Measurements from ENCODE around the gene AFAP1. TPM values are rescaled to one million over a fixed set of nuclear protein-coding genes. Genes with fewer than 3 reads are reported as not detected.

AFAP1 gene
- total RNA-seq, 4 donors from 2014 or later: 4.4 to 16.6 (median 10.7) TPM

- no peak for TF ChIP-seq CTCF (IDR thresholded peaks at IDR 0.05)
- Histone ChIP-seq H3K4me1 (peaks cover 0 to 41% (median 15%) of the 10 kb centered on the region in 3 donors), H3K27me3 (no peaks in the 10 kb centered on the region), H3K9me3 (no peaks in the 10 kb centered on the region), H3K27ac (no peak overlapping the region), H3K36me3 (peaks cover 0 to 38% (median 0%) of the 10 kb centered on the region in 3 donors), H3K4me3 (no peak overlapping the region)
- intact Hi-C loops (cut with DNase I): no loop called here
- DNase-seq: no peak
- WGBS, 2 donors: 74 to 82% methylated on average over 2 of the region's 2 CpGs
These were observed 75.0 kb downstream of the AFAP1 start for GRCh38 chr4:7864685-7865084.

GRCh38 chr4:7863911-7864681 lies 75.6 kb downstream of the AFAP1 start:
- TF ChIP-seq POLR2A (IDR thresholded peaks at IDR 0.05) (no peak), CTCF (IDR thresholded peaks at IDR 0.05) (no peak)
- no peak overlapping the region for H3K27ac ChIP-seq
- no peak for DNase-seq
- H3K4me1 ChIP-seq: peaks cover 0 to 41% (median 15%) of the 10 kb centered on the region in 3 donors
- H3K27me3 ChIP-seq: no peaks in the 10 kb centered on the region
- H3K9me3 ChIP-seq: no peaks in the 10 kb centered on the region
- WGBS, 2 donors: 90 to 92% methylated on average over 4 of the region's 4 CpGs
- peaks cover 0 to 36% (median 0%) of the 10 kb centered on the region in 3 donors for H3K36me3 ChIP-seq
- intact Hi-C loops (cut with DNase I): no loop called here
- no peak overlapping the region for H3K4me3 ChIP-seq

DNA sequence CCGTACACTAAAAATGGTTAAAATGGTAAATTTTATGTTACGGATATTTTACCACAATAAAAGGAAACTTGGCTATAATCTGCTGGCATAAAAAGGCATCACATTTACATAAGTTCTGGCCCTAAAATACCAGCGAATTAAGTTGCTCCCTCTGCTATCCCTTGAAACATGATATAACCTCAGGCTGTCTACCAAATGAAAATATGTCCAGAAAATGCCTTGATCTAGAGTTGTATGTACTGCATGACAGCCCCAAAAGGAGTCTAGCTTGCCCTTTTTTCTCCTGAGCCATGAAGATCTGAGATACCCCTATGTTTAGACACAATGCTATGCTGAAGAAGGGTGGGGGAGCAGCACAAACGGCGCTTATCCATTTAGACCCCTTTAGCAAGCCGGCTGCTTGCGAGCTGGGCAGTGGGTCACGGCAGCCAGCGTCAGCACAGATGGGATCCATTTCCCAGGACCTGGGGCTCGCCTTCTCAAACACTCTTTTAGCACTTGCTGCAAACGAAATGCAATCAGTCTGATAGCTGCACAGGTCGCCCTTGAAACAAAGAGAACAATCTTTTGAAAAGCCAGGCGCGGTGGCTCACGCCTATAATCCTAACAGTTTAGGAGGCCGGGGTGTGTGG lies 77.0 kb downstream of the AFAP1 start:
- peak overlapping the region in 1 of 4 donors; percentile 48 for H3K27ac ChIP-seq
- DNase-seq: no peak
- no peak overlapping the region for H3K4me3 ChIP-seq
- TF ChIP-seq CTCF (IDR thresholded peaks at IDR 0.05) (no peak), POLR2A (IDR thresholded peaks at IDR 0.05) (no peak)
- H3K27me3 ChIP-seq: no peaks in the 10 kb centered on the region
- intact Hi-C loops (cut with DNase I): no loop called here
- H3K9me3 ChIP-seq: no peaks in the 10 kb centered on the region
- WGBS, 2 donors: 69 to 89% methylated on average over 16 of the region's 16 CpGs
- peaks cover 0 to 34% (median 16%) of the 10 kb centered on the region in 3 donors for H3K4me1 ChIP-seq
- H3K36me3 ChIP-seq: peaks cover 0 to 33% (median 0%) of the 10 kb centered on the region in 3 donors

- H3K4me3 ChIP-seq: no peak overlapping the region
- no peaks in the 10 kb centered on the region for H3K9me3 ChIP-seq
- H3K27me3 ChIP-seq: no peaks in the 10 kb centered on the region
- peak overlapping the region in 2 of 4 donors; percentile 17 to 48 for H3K27ac ChIP-seq
- 24 to 53% methylated on average over 6 of the region's 6 CpGs for WGBS, 2 donors
- peaks cover 0 to 37% (median 20%) of the 10 kb centered on the region in 3 donors for H3K4me1 ChIP-seq
- H3K36me3 ChIP-seq: peaks cover 0 to 24% (median 0%) of the 10 kb centered on the region in 3 donors
- TF ChIP-seq POLR2A (IDR thresholded peaks at IDR 0.05) (no peak), CTCF (IDR thresholded peaks at IDR 0.05) (no peak)
- intact Hi-C loops (cut with DNase I): no loop called here
- no peak for DNase-seq
These were observed 78.2 kb downstream of the AFAP1 start for GRCh38 chr4:7861440-7861881.

DNA sequence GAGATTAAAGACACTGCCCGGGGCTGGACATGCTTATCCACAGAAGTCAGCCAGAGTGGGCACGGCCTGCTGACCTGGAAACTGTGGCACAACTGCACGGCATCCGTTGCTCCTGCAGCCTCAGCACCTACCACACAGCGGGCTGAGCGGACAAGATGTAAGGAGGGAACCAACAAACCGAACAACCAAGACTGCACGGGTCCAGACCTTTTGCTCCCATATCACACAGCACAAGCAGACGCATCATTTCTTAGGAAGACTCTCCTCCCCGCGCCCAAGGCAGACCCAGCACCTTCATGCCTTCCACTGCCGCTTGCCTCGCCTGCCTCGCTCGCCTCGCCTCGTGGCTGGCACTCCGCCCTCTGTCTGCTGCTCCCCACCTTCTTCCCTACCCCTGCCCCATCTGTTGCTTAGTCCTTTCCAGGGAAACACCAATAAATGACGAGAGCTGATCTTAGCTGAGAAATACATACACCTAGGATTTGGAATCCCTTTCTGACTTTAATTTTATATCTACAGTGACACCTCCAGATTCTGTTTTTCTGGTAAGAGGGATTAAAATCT lies 79.0 kb downstream of the AFAP1 start:
- Histone ChIP-seq H3K4me3 (no peak overlapping the region), H3K4me1 (peaks cover 0 to 44% (median 21%) of the 10 kb centered on the region in 3 donors), H3K27me3 (no peaks in the 10 kb centered on the region), H3K36me3 (peaks cover 0 to 17% (median 0%) of the 10 kb centered on the region in 3 donors), H3K27ac (peak overlapping the region in 1 of 4 donors; percentile 48), H3K9me3 (no peaks in the 10 kb centered on the region)
- no peak for DNase-seq
- intact Hi-C loops (cut with DNase I): no loop called here
- no peak for TF ChIP-seq CTCF (IDR thresholded peaks at IDR 0.05)
- no peak for TF ChIP-seq POLR2A (IDR thresholded peaks at IDR 0.05)
- WGBS, 2 donors: 83 to 95% methylated on average over 17 to 18 of the region's 19 CpGs

Data from esophagus squamous epithelium (tissue), 5 donors.